ENCODE results near the gene MOSPD3. TPM values are rescaled to one million over a fixed set of nuclear protein-coding genes. Genes with fewer than 3 reads are reported as not detected.
A peak's percentile ranks its signal among the peaks of the same experiment; 100 is the strongest.

The MOSPD3 gene
- total and polyA plus RNA-seq, 2 of the 13 experiments (the other 11 are each of a cell fraction or from before 2014, with no cell fraction given) = 7.6 to 8.8 TPM

- peak; percentile 88 for TF ChIP-seq SP5 (CRISPR knock-in tag; IDR thresholded peaks at IDR 0.05; ENCODE audit: borderline replicate concordance, low read depth)
- TF ChIP-seq KDM4B (CRISPR knock-in tag; IDR thresholded peaks at IDR 0.05) = peak; percentile 15; the same call in 1 of the 2 replicates
- TF ChIP-seq TSC22D2 (CRISPR knock-in tag; IDR thresholded peaks at IDR 0.05; ENCODE audit: borderline replicate concordance) = peak; percentile 55; the same call in 1 of the 2 replicates
- TF ChIP-seq KAT7 (CRISPR knock-in tag; IDR thresholded peaks at IDR 0.05; ENCODE audit: borderline replicate concordance) = 0 out of 2 replicates have a peak, but pooled peaks have one; percentile 10
- peak; percentile 47; the same call in 1 of the 2 replicates for TF ChIP-seq HDAC1 (CRISPR knock-in tag; IDR thresholded peaks at IDR 0.05)
- TF ChIP-seq ZBED4 (CRISPR knock-in tag; IDR thresholded peaks at IDR 0.05; ENCODE audit: borderline replicate concordance) = no peak; the same call in 1 of the 2 replicates
- peak; percentile 62 for TF ChIP-seq JUNB (CRISPR knock-in tag; IDR thresholded peaks at IDR 0.05; ENCODE audit: borderline replicate concordance)
- no peak for TF ChIP-seq NFE2L2 (IDR thresholded peaks at IDR 0.05; ENCODE audit: low read length)
- TF ChIP-seq SNAPC4 (CRISPR knock-in tag; IDR thresholded peaks at IDR 0.05) = no peak
- peak; percentile 91; the same call in 1 of the 2 replicates for TF ChIP-seq ZNF605 (CRISPR knock-in tag; IDR thresholded peaks at IDR 0.05)
- no peak; the same call in 1 of the 2 replicates for TF ChIP-seq YEATS2 (CRISPR knock-in tag; IDR thresholded peaks at IDR 0.05; ENCODE audit: borderline replicate concordance)
- peak; percentile 53 for TF ChIP-seq ZNF263 (CRISPR knock-in tag; IDR thresholded peaks at IDR 0.05)
- TF ChIP-seq GLMP (CRISPR knock-in tag; IDR thresholded peaks at IDR 0.05; ENCODE audit: borderline replicate concordance) = no peak
- no peak; the same call in 1 of the 2 replicates for TF ChIP-seq ZNF543 (CRISPR knock-in tag; IDR thresholded peaks at IDR 0.05)
- TF ChIP-seq RELA (CRISPR knock-in tag; IDR thresholded peaks at IDR 0.05) = no peak
- TF ChIP-seq ATF2 (CRISPR knock-in tag; IDR thresholded peaks at IDR 0.05) = peak; percentile 81; the same call in 1 of the 2 replicates
- TF ChIP-seq ZNF496 (CRISPR knock-in tag; IDR thresholded peaks at IDR 0.05; ENCODE audit: insufficient replicate concordance) = no peak
- no peak for TF ChIP-seq SYNCRIP (IDR thresholded peaks at IDR 0.05; ENCODE audit: insufficient read depth, low read depth, low read length)
Measured at GRCh38 chr7:100568176-100568895, 44.0 kb upstream of the MOSPD3 start (continued).
